ENCODE measurements around the gene PANK1. TPM values are rescaled to one million over a fixed set of nuclear protein-coding genes. Genes with fewer than 3 reads are reported as not detected.

The PANK1 gene
- total RNA-seq, 1 experiment from 2014 or later: 33.2 TPM

DNA sequence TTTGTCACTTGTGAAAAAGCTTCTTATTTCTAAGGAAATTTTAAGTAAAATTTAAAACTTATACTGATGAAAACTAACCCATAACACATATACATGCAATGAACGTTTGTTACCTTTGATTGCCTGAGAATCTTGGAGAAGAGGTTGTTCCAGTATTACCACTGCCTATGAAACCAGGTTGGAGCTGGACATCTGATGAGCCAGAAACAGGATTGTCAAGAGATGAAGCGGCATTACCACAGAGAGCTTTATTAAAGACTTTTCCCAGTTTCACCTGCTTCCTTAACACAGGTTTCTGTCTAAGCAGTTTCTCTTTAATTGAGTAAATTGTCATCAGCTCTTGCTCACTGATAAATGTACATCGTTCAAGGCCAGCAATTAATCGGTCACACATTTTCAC is 47.4 kb upstream of the PANK1 start:
- no peak overlapping the region for H3K27ac ChIP-seq (ENCODE audit: insufficient read length, low read depth, low read length)
- H3K23me2 ChIP-seq (ENCODE audit: insufficient read length, low read depth, low read length, poor library complexity, severe bottlenecking): no peaks in the 10 kb centered on the region
- H3K4me1 ChIP-seq (ENCODE audit: insufficient read depth, low read length): no peaks in the 10 kb centered on the region; the same call in 1 of the 2 replicates

More for the DNA sequence above, 47.4 kb upstream of the PANK1 start:
- Histone ChIP-seq H3K14ac (ENCODE audit: insufficient read depth, low read length) (no peak overlapping the region), H3K56ac (ENCODE audit: insufficient read length, low read depth, low read length) (no peak overlapping the region), H2BK5ac (ENCODE audit: insufficient read length, low read length) (no peak overlapping the region), H2BK120ac (ENCODE audit: low read depth, low read length, poor library complexity, severe bottlenecking) (no peak overlapping the region), H3K4ac (ENCODE audit: low read depth, low read length) (no peak overlapping the region), H3K79me2 (ENCODE audit: insufficient read depth, low read length) (no peaks in the 10 kb centered on the region), H2BK20ac (ENCODE audit: low read depth, low read length, poor library complexity, severe bottlenecking) (no peak overlapping the region), H4K5ac (ENCODE audit: insufficient read length, low read depth, low read length) (no peak overlapping the region), H2BK12ac (ENCODE audit: insufficient read length, low read depth, low read length) (no peak overlapping the region), H3K9me3 (ENCODE audit: control insufficient read depth, low read depth, low read length) (no peaks in the 10 kb centered on the region), H3K18ac (ENCODE audit: insufficient read length, low read depth, low read length) (no peak overlapping the region), H4K20me1 (ENCODE audit: control insufficient read depth, insufficient read depth, insufficient read length) (no peaks in the 10 kb centered on the region), H2BK15ac (ENCODE audit: low read depth, low read length) (no peak overlapping the region), H4K8ac (replicated peaks; ENCODE audit: insufficient read length, low read depth, low read length) (no peak overlapping the region), H3K23ac (ENCODE audit: insufficient read length, low read depth, low read length) (no peak overlapping the region), H3K27me3 (ENCODE audit: insufficient read depth, low read length) (no peaks in the 10 kb centered on the region), H2AK5ac (ENCODE audit: insufficient read length, low read length) (no peak overlapping the region), H3T11ph (ENCODE audit: low read length) (no peak overlapping the region), H3K79me1 (ENCODE audit: insufficient read depth, low read depth, low read length, poor library complexity, severe bottlenecking) (no peaks in the 10 kb centered on the region), H3K4me2 (ENCODE audit: insufficient read depth, insufficient read length, low read length) (no peak overlapping the region), H2AFZ (ENCODE audit: low read length) (no peak overlapping the region), H3K9ac (ENCODE audit: extremely low read depth, insufficient read length, low read length) (no peak overlapping the region), H4K91ac (ENCODE audit: insufficient read length, low read depth, low read length) (no peak overlapping the region)
- WGBS (ENCODE audit: extremely low coverage, insufficient read length, low lambda C conversion rate): no CpG with 5 or more reads among the region's 4 CpGs
- Mint-ChIP-seq H3K36me3 (ENCODE audit: insufficient read depth in 1 of 3, low read depth in 3 of 3) (peaks cover 0 to 17% (median 0%) of the 10 kb centered on the region in 3 experiments; a peak in 4 of 7 replicates), H3K4me3 (no peak overlapping the region), H3K27me3 (ENCODE audit: low read depth) (no peaks in the 10 kb centered on the region), H3K9me3 (no peaks in the 10 kb centered on the region; a peak in 1 of 5 replicates), H3K27ac (no peak overlapping the region), H3K4me1 (peaks cover 25 to 32% of the 10 kb centered on the region in 2 experiments)
- TF ChIP-seq, protein P1, sequence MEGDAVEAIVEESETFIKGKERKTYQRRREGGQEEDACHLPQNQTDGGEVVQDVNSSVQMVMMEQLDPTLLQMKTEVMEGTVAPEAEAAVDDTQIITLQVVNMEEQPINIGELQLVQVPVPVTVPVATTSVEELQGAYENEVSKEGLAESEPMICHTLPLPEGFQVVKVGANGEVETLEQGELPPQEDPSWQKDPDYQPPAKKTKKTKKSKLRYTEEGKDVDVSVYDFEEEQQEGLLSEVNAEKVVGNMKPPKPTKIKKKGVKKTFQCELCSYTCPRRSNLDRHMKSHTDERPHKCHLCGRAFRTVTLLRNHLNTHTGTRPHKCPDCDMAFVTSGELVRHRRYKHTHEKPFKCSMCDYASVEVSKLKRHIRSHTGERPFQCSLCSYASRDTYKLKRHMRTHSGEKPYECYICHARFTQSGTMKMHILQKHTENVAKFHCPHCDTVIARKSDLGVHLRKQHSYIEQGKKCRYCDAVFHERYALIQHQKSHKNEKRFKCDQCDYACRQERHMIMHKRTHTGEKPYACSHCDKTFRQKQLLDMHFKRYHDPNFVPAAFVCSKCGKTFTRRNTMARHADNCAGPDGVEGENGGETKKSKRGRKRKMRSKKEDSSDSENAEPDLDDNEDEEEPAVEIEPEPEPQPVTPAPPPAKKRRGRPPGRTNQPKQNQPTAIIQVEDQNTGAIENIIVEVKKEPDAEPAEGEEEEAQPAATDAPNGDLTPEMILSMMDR (conservative IDR thresholded peaks at IDR 0.05): no peak
- no peak for DNase-seq

Data from H9 (cell line).